Ascending aorta (tissue), 2 donors: ENCODE measurements around the gene CFAP74. TPM values are rescaled to one million over a fixed set of nuclear protein-coding genes. Genes with fewer than 3 reads are reported as not detected.

Experiments
- DNase-seq, 2 donors: peaks; one replicate each; pipeline ENCODE4 v3.0.0-alpha.2; 2019; ENCODE audit warnings: low spot score in 2 of 2
- H3K27ac ChIP-seq, 2 donors: fragments of 200-600 bp; sonication (generic); one replicate each; pipeline ENCODE4 v1.5.1; 2016 to 2017; ENCODE audit warnings: mild to moderate bottlenecking in 1 of 2
- H3K27me3 ChIP-seq: fragments of 200-600 bp; sonication (generic); one replicate; pipeline ENCODE4 v1.5.1; 2017
- H3K36me3 ChIP-seq, 2 donors: fragments of 200-600 bp; sonication (generic); one replicate each; pipeline ENCODE4 v1.5.1; 2016
- H3K4me1 ChIP-seq, 2 donors: fragments of 200-600 bp; sonication (generic); one replicate each; pipeline ENCODE4 v1.5.1; 2016 to 2017; ENCODE audit warnings: mild to moderate bottlenecking in 1 of 2
- H3K4me3 ChIP-seq, 2 donors: fragments of 200-600 bp; sonication (generic); one replicate each; pipeline ENCODE4 v1.5.1; 2016 to 2017; ENCODE audit warnings: mild to moderate bottlenecking in 1 of 2
- H3K9me3 ChIP-seq, 2 donors: fragments of 200-600 bp; sonication (generic); one replicate each; pipeline ENCODE4 v1.5.1; 2016
- intact Hi-C: fragments of 100-400 bp; cut with DNase I; formaldehyde crosslinking; loops from one replicate; pipeline ENCODE4 v1.15.1; 2023
- total RNA-seq: library from RNA; depleted of rRNA; stranded (reverse); fragments of >200 nt; gene quantifications from one replicate; pipeline ENCODE4 v1.1.0, GENCODE V29; 2016
- TF ChIP-seq, protein P1 (sequence below), 3 experiments: fragments of 200-600 bp in 2 of 3; fragments of 450-650 bp in 1 of 3; sonication (generic) in 2 of 3; IDR thresholded peaks; one replicate each; pipeline ENCODE4 v1.5.1; 2016 to 2019; ENCODE audit warnings: antibody characterized with exemption in 3 of 3, mild to moderate bottlenecking in 1 of 3, moderate library complexity in 1 of 3

CFAP74 gene
- total RNA-seq, 1 donor from 2014 or later = not detected

DNA sequence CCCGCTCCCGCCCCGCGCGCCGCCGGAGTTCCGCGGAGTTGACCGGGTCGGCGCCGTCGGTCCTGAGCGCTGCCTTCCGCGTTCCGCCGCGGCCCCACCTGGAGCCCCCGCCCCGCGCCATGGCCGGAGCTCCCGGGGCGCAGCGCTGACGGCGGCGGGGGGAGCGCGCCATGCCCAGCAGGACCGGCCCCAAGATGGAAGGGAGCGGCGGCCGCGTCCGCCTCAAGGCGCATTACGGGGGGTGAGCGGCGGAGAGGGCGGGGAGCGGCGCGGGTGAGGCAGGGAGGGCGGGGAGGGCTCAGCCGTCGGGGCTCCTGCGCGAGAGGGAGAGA is 46.8 kb upstream of the CFAP74 start:
- DNase-seq = no peak
- H3K9me3 ChIP-seq = no peaks in the 10 kb centered on the region
- peak overlapping the region; percentile 54 to 60 for H3K4me3 ChIP-seq
- no peaks in the 10 kb centered on the region for H3K4me1 ChIP-seq
- TF ChIP-seq, protein P1, sequence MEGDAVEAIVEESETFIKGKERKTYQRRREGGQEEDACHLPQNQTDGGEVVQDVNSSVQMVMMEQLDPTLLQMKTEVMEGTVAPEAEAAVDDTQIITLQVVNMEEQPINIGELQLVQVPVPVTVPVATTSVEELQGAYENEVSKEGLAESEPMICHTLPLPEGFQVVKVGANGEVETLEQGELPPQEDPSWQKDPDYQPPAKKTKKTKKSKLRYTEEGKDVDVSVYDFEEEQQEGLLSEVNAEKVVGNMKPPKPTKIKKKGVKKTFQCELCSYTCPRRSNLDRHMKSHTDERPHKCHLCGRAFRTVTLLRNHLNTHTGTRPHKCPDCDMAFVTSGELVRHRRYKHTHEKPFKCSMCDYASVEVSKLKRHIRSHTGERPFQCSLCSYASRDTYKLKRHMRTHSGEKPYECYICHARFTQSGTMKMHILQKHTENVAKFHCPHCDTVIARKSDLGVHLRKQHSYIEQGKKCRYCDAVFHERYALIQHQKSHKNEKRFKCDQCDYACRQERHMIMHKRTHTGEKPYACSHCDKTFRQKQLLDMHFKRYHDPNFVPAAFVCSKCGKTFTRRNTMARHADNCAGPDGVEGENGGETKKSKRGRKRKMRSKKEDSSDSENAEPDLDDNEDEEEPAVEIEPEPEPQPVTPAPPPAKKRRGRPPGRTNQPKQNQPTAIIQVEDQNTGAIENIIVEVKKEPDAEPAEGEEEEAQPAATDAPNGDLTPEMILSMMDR (IDR thresholded peaks at IDR 0.05) = no peak
- H3K36me3 ChIP-seq = no peaks in the 10 kb centered on the region
- intact Hi-C loops = no loop called here
- peaks cover 13% of the 10 kb centered on the region for H3K27me3 ChIP-seq
- no peak overlapping the region for H3K27ac ChIP-seq

DNA sequence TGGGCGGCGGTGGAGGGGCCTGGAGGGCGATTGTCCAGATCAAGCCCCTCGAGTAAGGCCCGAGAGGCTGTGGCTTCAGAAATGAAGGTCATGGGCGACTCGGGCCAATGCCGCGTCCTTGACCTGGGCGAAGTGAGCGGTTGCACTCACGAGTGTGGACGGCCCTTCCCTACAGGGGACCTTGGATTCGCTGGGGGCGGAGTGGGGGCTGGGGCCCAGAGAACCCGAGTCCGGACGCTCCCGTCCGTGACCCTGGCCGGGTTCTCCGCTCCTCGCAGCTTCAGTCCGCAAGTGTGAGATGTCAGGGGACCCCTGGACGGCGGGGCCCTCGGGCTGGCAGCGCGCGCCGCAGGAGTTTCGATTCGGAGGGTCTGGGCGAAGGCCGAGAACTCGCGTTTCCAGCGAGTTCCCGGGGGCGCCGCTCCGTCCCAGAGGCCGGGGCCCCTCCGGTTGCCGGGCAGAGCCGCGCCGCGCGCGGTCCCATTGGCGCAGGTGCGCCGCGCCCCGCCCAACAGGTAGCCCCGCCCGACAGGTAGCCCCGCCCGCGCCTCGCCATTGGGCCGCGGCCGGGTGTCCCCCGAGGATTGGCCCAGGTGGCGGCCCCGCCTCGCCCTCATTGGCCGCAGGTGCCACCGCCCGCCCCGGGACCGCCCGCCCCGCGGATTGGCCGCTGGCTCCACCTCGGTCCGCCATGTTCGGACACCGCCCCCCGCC is 46.3 kb upstream of the CFAP74 start, which contains the start of gene PRKCZ:
PRKCZ (plus strand) TSS at position 694 of the 714 bp plus-strand sequence. CDS start 220 bp downstream, outside the sequence.
- no peaks in the 10 kb centered on the region for H3K36me3 ChIP-seq
- peaks cover 13% of the 10 kb centered on the region for H3K27me3 ChIP-seq
- TF ChIP-seq, protein P1 (IDR thresholded peaks at IDR 0.05) = no peak
- H3K27ac ChIP-seq = no peak within 1 kb of the TSS
- intact Hi-C loops = loop anchor here (10.0 kb wide), 1 partner anchor 105 kb away; no protein-coding TSS in a partner anchor
- H3K4me3 ChIP-seq = peak within 1 kb of the TSS; percentile 54 to 60
- H3K4me1 ChIP-seq = no peaks in the 10 kb centered on the region
- DNase-seq = peak; percentile 30 to 74
- H3K9me3 ChIP-seq = no peaks in the 10 kb centered on the region

DNA sequence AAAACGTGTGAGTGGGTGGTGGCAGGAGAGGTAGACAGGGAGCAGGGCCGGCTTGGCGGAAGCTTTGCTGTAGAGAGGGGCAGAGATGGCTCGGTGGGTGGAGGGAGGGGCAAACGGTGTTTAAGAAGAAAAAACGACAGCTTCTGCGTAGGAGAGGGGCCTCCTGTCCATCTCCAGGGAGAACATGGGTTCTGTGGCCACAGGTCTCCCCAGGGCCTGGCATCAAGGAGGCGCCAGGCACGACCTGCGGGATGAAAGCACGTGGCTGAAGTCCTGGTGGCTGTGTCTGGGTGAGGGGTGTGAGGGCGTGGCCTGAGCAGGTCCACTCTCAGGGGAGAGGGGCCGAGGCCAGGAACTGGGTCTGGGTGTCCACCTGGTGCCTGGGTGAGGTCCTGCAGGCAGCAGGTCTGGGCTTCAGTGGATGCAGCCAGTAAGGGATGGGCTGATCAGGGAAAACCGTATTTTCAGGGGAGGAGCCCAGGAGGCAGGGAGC is 45.7 kb upstream of the CFAP74 start:
- TF ChIP-seq, protein P1 (IDR thresholded peaks at IDR 0.05) = no peak
- intact Hi-C loops = loop anchor here (10.0 kb wide), 1 partner anchor 104 kb away; no protein-coding TSS in a partner anchor
- Histone ChIP-seq H3K27ac (no peak overlapping the region), H3K9me3 (no peaks in the 10 kb centered on the region), H3K27me3 (peaks cover 13% of the 10 kb centered on the region), H3K36me3 (no peaks in the 10 kb centered on the region), H3K4me1 (no peaks in the 10 kb centered on the region), H3K4me3 (peak overlapping the region; percentile 54 to 60)
- no peak for DNase-seq

DNA sequence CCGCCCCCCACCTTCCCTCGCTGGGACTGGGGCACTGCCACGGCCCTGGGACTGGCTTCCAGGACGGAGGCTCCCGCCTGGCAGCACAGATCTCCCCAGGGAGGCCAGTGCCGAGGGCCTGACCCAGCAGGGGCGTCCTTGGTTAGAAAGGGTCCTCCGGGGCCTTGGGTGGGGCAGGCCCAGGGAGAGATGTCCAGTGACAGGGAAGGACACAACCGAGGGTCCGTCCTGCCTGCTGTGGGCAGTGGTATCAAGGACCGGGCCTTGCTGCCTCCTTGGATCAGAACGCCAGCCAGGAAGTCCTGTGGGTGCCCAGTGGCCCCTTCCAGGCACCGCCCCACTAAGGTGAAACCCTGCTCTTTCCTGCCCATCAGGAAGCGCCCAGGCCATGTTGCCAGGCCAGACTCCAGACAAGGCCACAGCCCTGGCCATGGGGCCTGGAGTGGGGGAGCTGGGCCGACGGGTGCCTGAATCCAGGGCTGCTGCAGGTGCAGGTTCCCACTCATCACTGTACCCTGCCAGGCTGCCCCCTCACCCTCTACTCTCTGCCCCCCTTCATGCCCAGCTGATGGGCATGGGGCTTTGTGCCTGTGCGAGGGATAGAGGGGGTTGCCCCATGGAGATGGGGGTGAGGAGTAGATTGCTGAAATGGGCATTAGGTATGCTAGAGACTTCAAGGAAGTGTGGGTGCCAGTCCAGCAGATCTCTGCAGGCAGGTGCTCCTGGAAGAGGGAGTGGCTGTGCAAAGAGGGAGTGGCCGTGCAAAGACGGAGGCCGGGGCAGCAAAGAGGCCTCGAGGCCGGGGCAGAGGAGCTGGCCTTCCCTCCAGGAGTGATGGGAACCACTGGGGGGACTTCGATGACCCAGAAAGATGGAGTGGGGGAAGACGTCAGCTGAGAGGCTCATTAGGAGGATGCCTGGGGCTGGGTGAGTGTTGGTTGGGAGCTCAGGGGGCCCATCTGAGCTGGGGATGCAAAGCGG is 44.5 kb upstream of the CFAP74 start:
- H3K9me3 ChIP-seq = no peaks in the 10 kb centered on the region
- DNase-seq = no peak
- no peaks in the 10 kb centered on the region for H3K4me1 ChIP-seq
- no peaks in the 10 kb centered on the region for H3K36me3 ChIP-seq
- no peak overlapping the region for H3K27ac ChIP-seq
- intact Hi-C loops = loop anchor here (10.0 kb wide), 1 partner anchor 103 kb away; no protein-coding TSS in a partner anchor
- peaks cover 13% of the 10 kb centered on the region for H3K27me3 ChIP-seq
- no peak overlapping the region for H3K4me3 ChIP-seq
- TF ChIP-seq, protein P1 (IDR thresholded peaks at IDR 0.05) = no peak

DNA sequence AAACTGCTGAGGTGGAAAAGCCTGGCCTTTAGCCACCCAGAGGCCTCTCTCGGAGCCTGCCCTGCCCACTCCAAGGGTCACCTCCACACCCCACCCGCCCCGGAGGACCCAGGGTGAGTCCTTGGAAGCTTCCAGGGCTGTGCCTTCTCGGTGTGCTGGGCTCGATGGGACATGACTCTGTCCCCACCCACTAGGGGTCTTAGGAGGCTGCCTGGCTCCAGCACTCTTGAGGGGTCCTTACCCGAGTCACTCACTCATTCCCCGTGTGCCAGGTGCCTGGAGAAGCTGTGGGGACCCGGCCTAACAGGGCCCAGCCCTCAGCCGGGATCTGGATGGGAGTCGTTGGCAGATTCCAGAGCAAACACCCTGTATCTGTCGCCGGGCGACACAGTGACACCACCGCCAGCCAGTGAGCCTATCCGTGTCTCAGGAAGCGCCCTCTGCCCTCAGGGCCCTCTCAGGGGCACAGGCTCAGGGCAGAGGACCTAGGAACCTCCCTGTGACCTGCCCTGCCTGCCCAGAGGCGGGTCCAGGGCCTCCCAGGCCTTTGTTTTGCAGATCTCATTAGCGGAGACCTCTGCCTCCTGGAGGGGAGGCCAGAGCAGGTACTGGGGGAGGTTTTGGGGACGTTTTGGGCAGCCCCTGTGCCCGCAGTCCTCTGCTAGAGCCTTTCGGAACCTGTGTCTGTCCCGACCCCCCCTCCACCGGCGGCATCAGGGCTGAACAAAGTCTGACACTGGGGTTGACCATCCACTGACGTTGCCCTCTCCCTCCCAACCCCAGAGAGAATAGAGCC is 43.6 kb upstream of the CFAP74 start:
- Histone ChIP-seq H3K9me3 (no peaks in the 10 kb centered on the region), H3K27ac (no peak overlapping the region), H3K27me3 (peaks cover 13% of the 10 kb centered on the region), H3K4me1 (no peaks in the 10 kb centered on the region), H3K4me3 (no peak overlapping the region), H3K36me3 (no peaks in the 10 kb centered on the region)
- TF ChIP-seq, protein P1 (IDR thresholded peaks at IDR 0.05) = no peak
- intact Hi-C loops = loop anchor here (10.0 kb wide), 1 partner anchor 102 kb away; no protein-coding TSS in a partner anchor
- no peak for DNase-seq
